ENCODE results near the gene FGD5.

- TF ChIP-seq, protein P1, sequence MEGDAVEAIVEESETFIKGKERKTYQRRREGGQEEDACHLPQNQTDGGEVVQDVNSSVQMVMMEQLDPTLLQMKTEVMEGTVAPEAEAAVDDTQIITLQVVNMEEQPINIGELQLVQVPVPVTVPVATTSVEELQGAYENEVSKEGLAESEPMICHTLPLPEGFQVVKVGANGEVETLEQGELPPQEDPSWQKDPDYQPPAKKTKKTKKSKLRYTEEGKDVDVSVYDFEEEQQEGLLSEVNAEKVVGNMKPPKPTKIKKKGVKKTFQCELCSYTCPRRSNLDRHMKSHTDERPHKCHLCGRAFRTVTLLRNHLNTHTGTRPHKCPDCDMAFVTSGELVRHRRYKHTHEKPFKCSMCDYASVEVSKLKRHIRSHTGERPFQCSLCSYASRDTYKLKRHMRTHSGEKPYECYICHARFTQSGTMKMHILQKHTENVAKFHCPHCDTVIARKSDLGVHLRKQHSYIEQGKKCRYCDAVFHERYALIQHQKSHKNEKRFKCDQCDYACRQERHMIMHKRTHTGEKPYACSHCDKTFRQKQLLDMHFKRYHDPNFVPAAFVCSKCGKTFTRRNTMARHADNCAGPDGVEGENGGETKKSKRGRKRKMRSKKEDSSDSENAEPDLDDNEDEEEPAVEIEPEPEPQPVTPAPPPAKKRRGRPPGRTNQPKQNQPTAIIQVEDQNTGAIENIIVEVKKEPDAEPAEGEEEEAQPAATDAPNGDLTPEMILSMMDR (IDR thresholded peaks at IDR 0.05) = no peak
- TF ChIP-seq ZFX (IDR thresholded peaks at IDR 0.05; ENCODE audit: borderline replicate concordance) = no peak
Measured at GRCh38 chr3:14935592-14936345, 117.0 kb downstream of the FGD5 start.
